GM10266 (cell line): ENCODE data around the gene CERS6.

ENCODE experiments used
- DNase-seq: peaks from one replicate; pipeline ENCODE4 v3.0.0; 2012; ENCODE audit errors: extremely low spot score
- CTCF ChIP-seq: IDR thresholded peaks from 2 replicates; pipeline ENCODE4 v1.5.1; 2012; ENCODE audit warnings: mild to moderate bottlenecking, low read depth; ENCODE audit not compliant: control insufficient read depth, insufficient read depth; ENCODE audit errors: missing control alignments

Gene CERS6

GRCh38 chr2:168445960-168446359 lies 10.1 kb upstream of the CERS6 start:
- no peak for TF ChIP-seq CTCF
- no peak for DNase-seq

- DNase-seq: no peak
- no peak for TF ChIP-seq CTCF
Observed at GRCh38 chr2:168448980-168449379, 7.1 kb upstream of the CERS6 start.

- no peak for DNase-seq
- no peak for TF ChIP-seq CTCF
Observed at GRCh38 chr2:168449419-168449818, 6.7 kb upstream of the CERS6 start.

- no peak for DNase-seq
- TF ChIP-seq CTCF: no peak
Observed at GRCh38 chr2:168450171-168450570, 5.9 kb upstream of the CERS6 start.

GRCh38 chr2:168450732-168451131 lies 5.3 kb upstream of the CERS6 start:
- TF ChIP-seq CTCF: no peak
- no peak for DNase-seq

- TF ChIP-seq CTCF: no peak
- DNase-seq: no peak
Observed at GRCh38 chr2:168452781-168453180, 3.3 kb upstream of the CERS6 start.

- DNase-seq: no peak
- no peak for TF ChIP-seq CTCF
Observed at GRCh38 chr2:168453404-168453803, 2.7 kb upstream of the CERS6 start.
